GM23338 (cell line): Measurements from ENCODE around the gene KAZN. TPM values are rescaled to one million over a fixed set of nuclear protein-coding genes. Genes with fewer than 3 reads are reported as not detected.
A peak's percentile ranks its signal among the peaks of the same experiment; 100 is the strongest.

ENCODE experiments used
- ATAC-seq: fragments of 200-7000 bp; cut with Tn5 transposase; 3 replicates; pipeline ENCODE4 v1.9.1; 2020
- DNase-seq: peaks from one replicate; pipeline ENCODE4 v3.0.0-alpha.2; 2015; ENCODE audit warnings: low spot score
- H2AFZ ChIP-seq: fragments of 200-600 bp; sonication (generic); 2 replicates; pipeline ENCODE4 v1.8.0; 2016; ENCODE audit warnings: antibody characterized with exemption, mild to moderate bottlenecking, moderate library complexity
- H3F3A ChIP-seq: fragments of 200-600 bp; sonication (generic); replicated peaks from 2 replicates; pipeline ENCODE4 v1.8.0; 2017; ENCODE audit warnings: antibody characterized with exemption, mixed run types, low read depth
- H3K27ac ChIP-seq: fragments of 200-600 bp; sonication (generic); 2 replicates; pipeline ENCODE4 v1.6.1; 2016; ENCODE audit warnings: low read depth
- H3K27me3 ChIP-seq: fragments of 200-600 bp; sonication (generic); 2 replicates; pipeline ENCODE4 v1.8.0; 2016; ENCODE audit warnings: mild to moderate bottlenecking, mixed run types, moderate library complexity; ENCODE audit not compliant: insufficient read depth
- H3K36me3 ChIP-seq: fragments of 200-600 bp; sonication (generic); 2 replicates; pipeline ENCODE4 v1.8.0; 2016; ENCODE audit warnings: mild to moderate bottlenecking; ENCODE audit not compliant: insufficient read depth
- H3K4me1 ChIP-seq: fragments of 200-600 bp; sonication (generic); 2 replicates; pipeline ENCODE4 v1.8.0; 2016; ENCODE audit warnings: mild to moderate bottlenecking, moderate library complexity; ENCODE audit not compliant: insufficient read depth
- H3K4me2 ChIP-seq: fragments of 200-600 bp; sonication (generic); 2 replicates; pipeline ENCODE4 v1.7.1; 2017; ENCODE audit warnings: mixed run types
- H3K4me3 ChIP-seq: fragments of 200-600 bp; sonication (generic); 2 replicates; pipeline ENCODE4 v1.6.1; 2016; ENCODE audit warnings: mixed run types
- H3K79me2 ChIP-seq: fragments of 200-600 bp; sonication (generic); replicated peaks from 2 replicates; pipeline ENCODE4 v1.8.0; 2017; ENCODE audit warnings: mild to moderate bottlenecking; ENCODE audit not compliant: insufficient read depth
- H3K9me2 ChIP-seq: fragments of 200-600 bp; sonication (generic); 2 replicates; pipeline ENCODE4 v1.8.0; 2017; ENCODE audit not compliant: insufficient read depth
- H4K20me1 ChIP-seq: fragments of 200-600 bp; sonication (generic); replicated peaks from 2 replicates; pipeline ENCODE4 v1.8.0; 2017; ENCODE audit warnings: mild to moderate bottlenecking; ENCODE audit not compliant: insufficient read depth
- H3K27ac Mint-ChIP-seq: 2 replicates; pipeline ENCODE4 v1.8.0; 2020; ENCODE audit warnings: inconsistent platforms, mild to moderate bottlenecking, moderate library complexity, mixed read lengths
- H3K27me3 Mint-ChIP-seq: 3 replicates; pipeline ENCODE4 v1.8.0; 2022; ENCODE audit warnings: low read depth, mild to moderate bottlenecking, moderate library complexity, mixed read lengths, inconsistent platforms; ENCODE audit not compliant: insufficient read depth, poor library complexity
- H3K36me3 Mint-ChIP-seq: 3 replicates; pipeline ENCODE4 v1.8.0; 2021; ENCODE audit warnings: low read depth, mild to moderate bottlenecking, inconsistent platforms, moderate library complexity, mixed read lengths
- H3K4me1 Mint-ChIP-seq: 3 replicates; pipeline ENCODE4 v1.8.0; 2020; ENCODE audit warnings: mild to moderate bottlenecking, inconsistent platforms, mixed read lengths
- H3K4me3 Mint-ChIP-seq: 3 replicates; pipeline ENCODE4 v1.8.0; 2021; ENCODE audit warnings: moderate library complexity, mild to moderate bottlenecking, inconsistent platforms, mixed read lengths
- H3K9me3 Mint-ChIP-seq: 3 replicates; pipeline ENCODE4 v1.8.0; 2020; ENCODE audit warnings: moderate library complexity, mild to moderate bottlenecking, inconsistent platforms, mixed read lengths
- CREB1 ChIP-seq: fragments of 250-450 bp; sonication (Bioruptor Pico); IDR thresholded peaks from 2 replicates; pipeline ENCODE4 v1.5.0; 2020; ENCODE audit warnings: low read depth, mild to moderate bottlenecking, moderate library complexity
- ETS1 ChIP-seq: IDR thresholded peaks from 2 replicates; pipeline ENCODE4 v1.6.1; 2016; ENCODE audit warnings: antibody characterized with exemption
- EZH2 ChIP-seq: fragments of 200-600 bp; sonication (generic); IDR thresholded peaks from one replicate; pipeline ENCODE4 v1.8.0; 2017; ENCODE audit warnings: antibody characterized with exemption, mild to moderate bottlenecking, low read depth; ENCODE audit not compliant: unreplicated experiment
- EZH2phosphoT487 ChIP-seq: fragments of 200-600 bp; sonication (generic); IDR thresholded peaks from one replicate; pipeline ENCODE4 v1.8.1; 2018; ENCODE audit warnings: antibody characterized with exemption; ENCODE audit not compliant: unreplicated experiment
- JUNB ChIP-seq: IDR thresholded peaks from one replicate; pipeline ENCODE4 v1.6.1; 2016; ENCODE audit warnings: antibody characterized with exemption; ENCODE audit not compliant: unreplicated experiment
- NANOG ChIP-seq: IDR thresholded peaks from 2 replicates; pipeline ENCODE4 v1.6.1; 2016; ENCODE audit warnings: antibody characterized with exemption, borderline replicate concordance
- POLR2AphosphoS5 ChIP-seq: IDR thresholded peaks from 2 replicates; pipeline ENCODE4 v1.6.1; 2016; ENCODE audit warnings: antibody characterized with exemption, low read depth
- STAT1 ChIP-seq: IDR thresholded peaks from one replicate; pipeline ENCODE4 v1.6.1; 2016; ENCODE audit warnings: antibody characterized with exemption; ENCODE audit not compliant: unreplicated experiment
- ZNF331 ChIP-seq: fragments of 250-450 bp; sonication (Bioruptor Pico); IDR thresholded peaks from 2 replicates; pipeline ENCODE4 v1.5.0; 2020; ENCODE audit warnings: low read depth, mild to moderate bottlenecking, moderate library complexity
- polyA plus RNA-seq: library from polyadenylated mRNA; unstranded; fragments of >200 nt; fragmentation: Nextera tagmentation; extraction: Ambion mirVana; gene quantifications from 2 replicates; pipeline ENCODE4 v1.2.1, GENCODE V29; 2016
- total RNA-seq: library from RNA; depleted of rRNA; stranded (reverse); fragments of >200 nt; shearing (Covaris generic); gene quantifications from 2 replicates; pipeline ENCODE4 v1.2.3, GENCODE V29; 2014
- TF ChIP-seq, protein P1 (sequence below): fragments of 250-450 bp; sonication (Bioruptor Pico); IDR thresholded peaks from 2 replicates; pipeline ENCODE4 v1.5.0; 2020; ENCODE audit warnings: mild to moderate bottlenecking, moderate library complexity
- TF ChIP-seq, protein P2 (sequence below), 2 experiments: fragments of 200-600 bp in 1 of 2; sonication (generic) in 1 of 2; conservative IDR thresholded peaks; 2 replicates each; pipeline versions ENCODE4 v1.5.1 to v1.6.1; 2016 to 2017; ENCODE audit warnings: antibody characterized with exemption in 2 of 2, low read depth in 2 of 2, mild to moderate bottlenecking in 2 of 2, moderate library complexity in 1 of 2

Gene KAZN
- total and polyA plus RNA-seq, 2 experiments from 2014 or later: 9.9 to 15.0 TPM

DNA sequence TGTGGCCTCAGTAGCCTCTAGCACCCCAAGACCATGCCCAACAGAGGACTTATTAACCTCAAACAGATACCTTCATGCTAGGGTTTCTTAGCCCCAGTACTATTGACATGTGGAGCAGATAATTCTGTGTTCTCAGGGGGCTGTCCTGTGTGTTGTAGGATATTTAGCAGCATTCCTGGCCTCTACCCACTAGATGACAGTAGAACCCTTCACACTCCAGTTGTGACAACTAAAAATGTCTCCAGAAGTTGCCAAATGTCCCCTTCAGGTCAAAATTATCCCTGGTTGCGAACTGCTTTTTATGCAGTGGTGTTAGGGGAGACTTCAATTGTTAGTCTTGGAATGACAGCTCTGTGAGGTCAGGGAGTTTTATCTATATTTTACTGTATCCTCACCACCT is 8.1 kb downstream of the KAZN start:
- H3K36me3 Mint-ChIP-seq: no peaks in the 10 kb centered on the region
- H3K79me2 ChIP-seq: peaks cover 53% of the 10 kb centered on the region

GRCh38 chr1:14607295-14607694 is 8.8 kb downstream of the KAZN start:
- Histone ChIP-seq H3K4me2 (no peak overlapping the region), H2AFZ (no peak overlapping the region), H3K4me1 (peaks cover 24% of the 10 kb centered on the region), H3K36me3 (no peaks in the 10 kb centered on the region), H3F3A (no peaks in the 10 kb centered on the region), H3K27ac (no peak overlapping the region), H3K27me3 (no peaks in the 10 kb centered on the region), H3K79me2 (peaks cover 59% of the 10 kb centered on the region), H4K20me1 (peaks cover 4% of the 10 kb centered on the region; the same call in 1 of the 2 replicates), H3K9me2 (peaks cover 10% of the 10 kb centered on the region), H3K4me3 (no peak overlapping the region)
- H3K4me3 Mint-ChIP-seq: no peak overlapping the region
- H3K4me1 Mint-ChIP-seq: peaks cover 19% of the 10 kb centered on the region
- DNase-seq (no peak), ATAC-seq (no peak)
- no peak overlapping the region for H3K27ac Mint-ChIP-seq
- no peaks in the 10 kb centered on the region for H3K36me3 Mint-ChIP-seq
- peaks cover 3% of the 10 kb centered on the region for H3K27me3 Mint-ChIP-seq
- H3K9me3 Mint-ChIP-seq: no peaks in the 10 kb centered on the region
- no peak for TF ChIP-seq JUNB
- TF ChIP-seq, protein P1, sequence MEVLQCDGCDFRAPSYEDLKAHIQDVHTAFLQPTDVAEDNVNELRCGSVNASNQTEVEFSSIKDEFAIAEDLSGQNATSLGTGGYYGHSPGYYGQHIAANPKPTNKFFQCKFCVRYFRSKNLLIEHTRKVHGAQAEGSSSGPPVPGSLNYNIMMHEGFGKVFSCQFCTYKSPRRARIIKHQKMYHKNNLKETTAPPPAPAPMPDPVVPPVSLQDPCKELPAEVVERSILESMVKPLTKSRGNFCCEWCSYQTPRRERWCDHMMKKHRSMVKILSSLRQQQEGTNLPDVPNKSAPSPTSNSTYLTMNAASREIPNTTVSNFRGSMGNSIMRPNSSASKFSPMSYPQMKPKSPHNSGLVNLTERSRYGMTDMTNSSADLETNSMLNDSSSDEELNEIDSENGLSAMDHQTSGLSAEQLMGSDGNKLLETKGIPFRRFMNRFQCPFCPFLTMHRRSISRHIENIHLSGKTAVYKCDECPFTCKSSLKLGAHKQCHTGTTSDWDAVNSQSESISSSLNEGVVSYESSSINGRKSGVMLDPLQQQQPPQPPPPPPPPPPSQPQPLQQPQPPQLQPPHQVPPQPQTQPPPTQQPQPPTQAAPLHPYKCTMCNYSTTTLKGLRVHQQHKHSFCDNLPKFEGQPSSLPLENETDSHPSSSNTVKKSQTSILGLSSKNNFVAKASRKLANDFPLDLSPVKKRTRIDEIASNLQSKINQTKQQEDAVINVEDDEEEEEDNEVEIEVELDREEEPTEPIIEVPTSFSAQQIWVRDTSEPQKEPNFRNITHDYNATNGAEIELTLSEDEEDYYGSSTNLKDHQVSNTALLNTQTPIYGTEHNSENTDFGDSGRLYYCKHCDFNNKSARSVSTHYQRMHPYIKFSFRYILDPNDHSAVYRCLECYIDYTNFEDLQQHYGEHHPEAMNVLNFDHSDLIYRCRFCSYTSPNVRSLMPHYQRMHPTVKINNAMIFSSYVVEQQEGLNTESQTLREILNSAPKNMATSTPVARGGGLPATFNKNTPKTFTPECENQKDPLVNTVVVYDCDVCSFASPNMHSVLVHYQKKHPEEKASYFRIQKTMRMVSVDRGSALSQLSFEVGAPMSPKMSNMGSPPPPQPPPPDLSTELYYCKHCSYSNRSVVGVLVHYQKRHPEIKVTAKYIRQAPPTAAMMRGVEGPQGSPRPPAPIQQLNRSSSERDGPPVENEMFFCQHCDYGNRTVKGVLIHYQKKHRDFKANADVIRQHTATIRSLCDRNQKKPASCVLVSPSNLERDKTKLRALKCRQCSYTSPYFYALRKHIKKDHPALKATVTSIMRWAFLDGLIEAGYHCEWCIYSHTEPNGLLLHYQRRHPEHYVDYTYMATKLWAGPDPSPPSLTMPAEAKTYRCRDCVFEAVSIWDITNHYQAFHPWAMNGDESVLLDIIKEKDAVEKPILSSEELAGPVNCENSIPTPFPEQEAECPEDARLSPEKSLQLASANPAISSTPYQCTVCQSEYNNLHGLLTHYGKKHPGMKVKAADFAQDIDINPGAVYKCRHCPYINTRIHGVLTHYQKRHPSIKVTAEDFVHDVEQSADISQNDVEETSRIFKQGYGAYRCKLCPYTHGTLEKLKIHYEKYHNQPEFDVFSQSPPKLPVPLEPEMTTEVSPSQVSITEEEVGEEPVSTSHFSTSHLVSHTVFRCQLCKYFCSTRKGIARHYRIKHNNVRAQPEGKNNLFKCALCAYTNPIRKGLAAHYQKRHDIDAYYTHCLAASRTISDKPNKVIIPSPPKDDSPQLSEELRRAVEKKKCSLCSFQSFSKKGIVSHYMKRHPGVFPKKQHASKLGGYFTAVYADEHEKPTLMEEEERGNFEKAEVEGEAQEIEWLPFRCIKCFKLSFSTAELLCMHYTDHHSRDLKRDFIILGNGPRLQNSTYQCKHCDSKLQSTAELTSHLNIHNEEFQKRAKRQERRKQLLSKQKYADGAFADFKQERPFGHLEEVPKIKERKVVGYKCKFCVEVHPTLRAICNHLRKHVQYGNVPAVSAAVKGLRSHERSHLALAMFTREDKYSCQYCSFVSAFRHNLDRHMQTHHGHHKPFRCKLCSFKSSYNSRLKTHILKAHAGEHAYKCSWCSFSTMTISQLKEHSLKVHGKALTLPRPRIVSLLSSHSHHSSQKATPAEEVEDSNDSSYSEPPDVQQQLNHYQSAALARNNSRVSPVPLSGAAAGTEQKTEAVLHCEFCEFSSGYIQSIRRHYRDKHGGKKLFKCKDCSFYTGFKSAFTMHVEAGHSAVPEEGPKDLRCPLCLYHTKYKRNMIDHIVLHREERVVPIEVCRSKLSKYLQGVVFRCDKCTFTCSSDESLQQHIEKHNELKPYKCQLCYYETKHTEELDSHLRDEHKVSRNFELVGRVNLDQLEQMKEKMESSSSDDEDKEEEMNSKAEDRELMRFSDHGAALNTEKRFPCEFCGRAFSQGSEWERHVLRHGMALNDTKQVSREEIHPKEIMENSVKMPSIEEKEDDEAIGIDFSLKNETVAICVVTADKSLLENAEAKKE (CRISPR knock-in tag): no peak
- no peak for TF ChIP-seq ETS1
- TF ChIP-seq NANOG: no peak
- TF ChIP-seq EZH2: no peak
- TF ChIP-seq CREB1: no peak
- TF ChIP-seq POLR2AphosphoS5: no peak
- TF ChIP-seq EZH2phosphoT487: no peak
- no peak for TF ChIP-seq ZNF331 (CRISPR knock-in tag)

More for the DNA sequence above, 8.1 kb downstream of the KAZN start:
- Histone ChIP-seq H2AFZ (no peak overlapping the region), H3K4me3 (no peak overlapping the region), H3K36me3 (no peaks in the 10 kb centered on the region), H3K27ac (no peak overlapping the region), H4K20me1 (peaks cover under 1% of the 10 kb centered on the region; the same call in 1 of the 2 replicates), H3K4me1 (peaks cover 30% of the 10 kb centered on the region), H3F3A (no peaks in the 10 kb centered on the region), H3K9me2 (peaks cover 10% of the 10 kb centered on the region), H3K4me2 (no peak overlapping the region), H3K27me3 (no peaks in the 10 kb centered on the region)
- Mint-ChIP-seq H3K4me1 (peaks cover 25% of the 10 kb centered on the region), H3K27ac (no peak overlapping the region), H3K4me3 (no peak overlapping the region), H3K9me3 (no peaks in the 10 kb centered on the region), H3K27me3 (peaks cover 3% of the 10 kb centered on the region)
- ATAC-seq (no peak), DNase-seq (no peak)
- no peak for TF ChIP-seq STAT1
- TF ChIP-seq, protein P2, sequence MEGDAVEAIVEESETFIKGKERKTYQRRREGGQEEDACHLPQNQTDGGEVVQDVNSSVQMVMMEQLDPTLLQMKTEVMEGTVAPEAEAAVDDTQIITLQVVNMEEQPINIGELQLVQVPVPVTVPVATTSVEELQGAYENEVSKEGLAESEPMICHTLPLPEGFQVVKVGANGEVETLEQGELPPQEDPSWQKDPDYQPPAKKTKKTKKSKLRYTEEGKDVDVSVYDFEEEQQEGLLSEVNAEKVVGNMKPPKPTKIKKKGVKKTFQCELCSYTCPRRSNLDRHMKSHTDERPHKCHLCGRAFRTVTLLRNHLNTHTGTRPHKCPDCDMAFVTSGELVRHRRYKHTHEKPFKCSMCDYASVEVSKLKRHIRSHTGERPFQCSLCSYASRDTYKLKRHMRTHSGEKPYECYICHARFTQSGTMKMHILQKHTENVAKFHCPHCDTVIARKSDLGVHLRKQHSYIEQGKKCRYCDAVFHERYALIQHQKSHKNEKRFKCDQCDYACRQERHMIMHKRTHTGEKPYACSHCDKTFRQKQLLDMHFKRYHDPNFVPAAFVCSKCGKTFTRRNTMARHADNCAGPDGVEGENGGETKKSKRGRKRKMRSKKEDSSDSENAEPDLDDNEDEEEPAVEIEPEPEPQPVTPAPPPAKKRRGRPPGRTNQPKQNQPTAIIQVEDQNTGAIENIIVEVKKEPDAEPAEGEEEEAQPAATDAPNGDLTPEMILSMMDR (conservative IDR thresholded peaks at IDR 0.05; ENCODE audit: low read depth in 2 of 2): peak; percentile 36 to 56
